ENCODE data around the gene HTRA1.

The HTRA1 gene

GRCh38 chr10:122469848-122470247 lies 8.5 kb downstream of the HTRA1 start:
- no peak overlapping the region for H3K4me3 ChIP-seq (replicated peaks; ENCODE audit: low read depth, low read length)
- no peak for DNase-seq (ENCODE audit: low read depth)
- TF ChIP-seq CTCF (IDR thresholded peaks at IDR 0.05; ENCODE audit: low read length, missing control alignments), result no peak

GRCh38 chr10:122471531-122472177 lies 10.3 kb downstream of the HTRA1 start:
- no peak for TF ChIP-seq CTCF (IDR thresholded peaks at IDR 0.05; ENCODE audit: low read length, missing control alignments)
- no peak overlapping the region for H3K4me3 ChIP-seq (replicated peaks; ENCODE audit: low read depth, low read length)
- DNase-seq (ENCODE audit: low read depth), result no peak

GRCh38 chr10:122473116-122473515 lies 11.8 kb downstream of the HTRA1 start:
- H3K4me3 ChIP-seq (replicated peaks; ENCODE audit: low read depth, low read length), result no peak overlapping the region
- no peak for DNase-seq (ENCODE audit: low read depth)
- TF ChIP-seq CTCF (IDR thresholded peaks at IDR 0.05; ENCODE audit: low read length, missing control alignments), result no peak

GRCh38 chr10:122474131-122474818 lies 12.9 kb downstream of the HTRA1 start:
- H3K4me3 ChIP-seq (replicated peaks; ENCODE audit: low read depth, low read length), result peak overlapping the region; percentile 6
- peak; percentile 49 for DNase-seq (ENCODE audit: low read depth)
- no peak for TF ChIP-seq CTCF (IDR thresholded peaks at IDR 0.05; ENCODE audit: low read length, missing control alignments)

- H3K4me3 ChIP-seq (replicated peaks; ENCODE audit: low read depth, low read length), result no peak overlapping the region
- no peak for DNase-seq (ENCODE audit: low read depth)
- no peak for TF ChIP-seq CTCF (IDR thresholded peaks at IDR 0.05; ENCODE audit: low read length, missing control alignments)
These were observed 13.7 kb downstream of the HTRA1 start for GRCh38 chr10:122475100-122475499.

- H3K4me3 ChIP-seq (replicated peaks; ENCODE audit: low read depth, low read length), result no peak overlapping the region
- no peak for DNase-seq (ENCODE audit: low read depth)
- TF ChIP-seq CTCF (IDR thresholded peaks at IDR 0.05; ENCODE audit: low read length, missing control alignments), result no peak
These were observed 14.4 kb downstream of the HTRA1 start for GRCh38 chr10:122475591-122476332.
